Neural progenitor cell (in vitro differentiated cells): ENCODE data around the gene MT1E.

Source experiments
- CTCF ChIP-seq: fragments of 200-600 bp; sonication (generic); IDR thresholded peaks from 2 replicates; pipeline ENCODE4 v1.5.1; 2017; ENCODE audit warnings: antibody characterized with exemption, mild to moderate bottlenecking
- EZH2 ChIP-seq: fragments of 200-600 bp; sonication (generic); IDR thresholded peaks from 2 replicates; pipeline ENCODE4 v1.6.1; 2017; ENCODE audit warnings: antibody characterized with exemption, mild to moderate bottlenecking, moderate library complexity

- no peak for TF ChIP-seq CTCF
- TF ChIP-seq EZH2 = no peak
Measured at GRCh38 chr16:56649271-56649670, 23.7 kb downstream of the MT1E start.
